ENCODE results near the gene CD247.

The CD247 gene

GRCh38 chr1:167457936-167458584 is 60.3 kb downstream of the CD247 start:
- DNase-seq, result no peak

- no peak for DNase-seq
These were observed 61.4 kb downstream of the CD247 start for GRCh38 chr1:167456926-167457325.

- no peak for DNase-seq
These were observed 61.8 kb downstream of the CD247 start for GRCh38 chr1:167456524-167456923.

- DNase-seq, result no peak
These were observed 62.4 kb downstream of the CD247 start for GRCh38 chr1:167455786-167456446.

GRCh38 chr1:167454894-167455785 is 63.2 kb downstream of the CD247 start:
- DNase-seq, result no peak

- DNase-seq, result no peak
These were observed 63.9 kb downstream of the CD247 start for GRCh38 chr1:167454304-167454893.

- DNase-seq, result no peak
These were observed 65.2 kb downstream of the CD247 start for GRCh38 chr1:167453123-167453522.

- DNase-seq, result no peak
These were observed 65.8 kb downstream of the CD247 start for GRCh38 chr1:167452483-167452882.

GRCh38 chr1:167450843-167451242 is 67.5 kb downstream of the CD247 start:
- no peak for DNase-seq

- no peak for DNase-seq
These were observed 70.7 kb downstream of the CD247 start for GRCh38 chr1:167447521-167448136.

GRCh38 chr1:167446966-167447365 is 71.4 kb downstream of the CD247 start:
- DNase-seq, result no peak

GRCh38 chr1:167443757-167444156 is 74.6 kb downstream of the CD247 start:
- no peak for DNase-seq

GRCh38 chr1:167442854-167443565 is 75.3 kb downstream of the CD247 start:
- no peak for DNase-seq

- no peak for DNase-seq
These were observed 76.0 kb downstream of the CD247 start for GRCh38 chr1:167442142-167442848.

- DNase-seq, result no peak
These were observed 77.1 kb downstream of the CD247 start for GRCh38 chr1:167441222-167441621.

GRCh38 chr1:167440776-167441175 is 77.6 kb downstream of the CD247 start:
- DNase-seq, result no peak

- DNase-seq, result no peak
These were observed 78.0 kb downstream of the CD247 start for GRCh38 chr1:167440345-167440744.

- DNase-seq, result no peak
These were observed 78.9 kb downstream of the CD247 start for GRCh38 chr1:167439301-167439988.

GRCh38 chr1:167438171-167439138 is 79.9 kb downstream of the CD247 start:
- DNase-seq, result no peak

- no peak for DNase-seq
These were observed 82.8 kb downstream of the CD247 start for GRCh38 chr1:167435484-167435883.

Measured in T1000 (cell line).